KOPT-K1 (cell line): Measurements from ENCODE around the gene LTB.

Source experiments
- H3K27ac ChIP-seq: fragments of 200-600 bp; sonication (generic); 2 replicates; pipeline ENCODE4 v1.5.1; 2016; ENCODE audit warnings: antibody characterized with exemption, mild to moderate bottlenecking, low read depth, low read length; ENCODE audit not compliant: poor library complexity, severe bottlenecking
- H3K36me3 ChIP-seq: fragments of 200-600 bp; sonication (generic); 2 replicates; pipeline ENCODE4 v1.5.1; 2017; ENCODE audit warnings: antibody characterized with exemption, mild to moderate bottlenecking, low read length, moderate library complexity; ENCODE audit not compliant: insufficient read depth
- H3K9me3 ChIP-seq: fragments of 200-600 bp; sonication (generic); 2 replicates; pipeline ENCODE4 v1.5.1; 2017; ENCODE audit warnings: antibody characterized with exemption, low read length, mild to moderate bottlenecking; ENCODE audit not compliant: insufficient read depth, poor library complexity, severe bottlenecking

Gene LTB

GRCh38 chr6:31574106-31575061, 7.8 kb downstream of the LTB start:
- H3K9me3 ChIP-seq = no peaks in the 10 kb centered on the region
- peaks cover 26% of the 10 kb centered on the region; the same call in 1 of the 2 replicates for H3K36me3 ChIP-seq
- peak overlapping the region; percentile 86 for H3K27ac ChIP-seq

- Histone ChIP-seq H3K27ac (peak overlapping the region; percentile 94), H3K36me3 (peaks cover 21% of the 10 kb centered on the region; the same call in 1 of the 2 replicates), H3K9me3 (no peaks in the 10 kb centered on the region)
Measured at GRCh38 chr6:31573239-31574105, 8.8 kb downstream of the LTB start.

- H3K27ac ChIP-seq = peak within 1 kb of the TSS; percentile 94
- H3K9me3 ChIP-seq = no peaks in the 10 kb centered on the region
- peaks cover 9% of the 10 kb centered on the region; the same call in 1 of the 2 replicates for H3K36me3 ChIP-seq
Measured at GRCh38 chr6:31572041-31572911, 9.9 kb downstream of the LTB start, which contains the start of gene LTA. TSS of gene LTA (plus strand) at chr6:31572289. CDS start at chr6:31572743, 454 bp downstream.

GRCh38 chr6:31569861-31570536, 12.2 kb downstream of the LTB start:
- Histone ChIP-seq H3K9me3 (no peaks in the 10 kb centered on the region), H3K36me3 (no peaks in the 10 kb centered on the region), H3K27ac (peak overlapping the region; percentile 12)

- Histone ChIP-seq H3K36me3 (no peaks in the 10 kb centered on the region), H3K27ac (peak overlapping the region; percentile 50), H3K9me3 (no peaks in the 10 kb centered on the region)
Measured at GRCh38 chr6:31568537-31568961, 13.7 kb downstream of the LTB start.

- Histone ChIP-seq H3K27ac (peak overlapping the region; percentile 50), H3K9me3 (no peaks in the 10 kb centered on the region), H3K36me3 (no peaks in the 10 kb centered on the region)
Measured at GRCh38 chr6:31567531-31568370, 14.5 kb downstream of the LTB start.

GRCh38 chr6:31560697-31561058, 21.5 kb downstream of the LTB start:
- peaks cover 24% of the 10 kb centered on the region for H3K36me3 ChIP-seq
- no peaks in the 10 kb centered on the region for H3K9me3 ChIP-seq
- peak overlapping the region; percentile 74 for H3K27ac ChIP-seq

GRCh38 chr6:31559958-31560696, 22.1 kb downstream of the LTB start:
- Histone ChIP-seq H3K9me3 (no peaks in the 10 kb centered on the region), H3K27ac (peak overlapping the region; percentile 74), H3K36me3 (peaks cover 24% of the 10 kb centered on the region)

- H3K27ac ChIP-seq = peak overlapping the region; percentile 74
- peaks cover 28% of the 10 kb centered on the region for H3K36me3 ChIP-seq
- H3K9me3 ChIP-seq = no peaks in the 10 kb centered on the region
Measured at GRCh38 chr6:31559606-31559957, 22.6 kb downstream of the LTB start.

- H3K9me3 ChIP-seq = no peaks in the 10 kb centered on the region
- H3K36me3 ChIP-seq = peaks cover 34% of the 10 kb centered on the region
- peak overlapping the region; percentile 74 for H3K27ac ChIP-seq
Measured at GRCh38 chr6:31558631-31559500, 23.4 kb downstream of the LTB start.

GRCh38 chr6:31558318-31558625, 24.0 kb downstream of the LTB start:
- no peaks in the 10 kb centered on the region for H3K9me3 ChIP-seq
- H3K27ac ChIP-seq = peak overlapping the region; percentile 74
- H3K36me3 ChIP-seq = peaks cover 34% of the 10 kb centered on the region
